CD4-positive, alpha-beta T cell treated with Interleukin-15 for 1 hour (primary cell): ENCODE data around the gene GPRASP2.
"Not testable (repeated sequence)": the region's sequence is repeated elsewhere in the genome, so short reads cannot be mapped to it uniquely, and the experiment has no call there.

Experiments used
- DNase-seq: peaks from one replicate; pipeline ENCODE4 v3.0.0-alpha.2; 2020

Gene GPRASP2

GRCh38 chrX:102712216-102712966, at the start of gene GPRASP2:
TSS of gene GPRASP2 (plus strand) at chrX:102712448. CDS start at chrX:102714870, 2,422 bp downstream.
- no peak for DNase-seq

DNA sequence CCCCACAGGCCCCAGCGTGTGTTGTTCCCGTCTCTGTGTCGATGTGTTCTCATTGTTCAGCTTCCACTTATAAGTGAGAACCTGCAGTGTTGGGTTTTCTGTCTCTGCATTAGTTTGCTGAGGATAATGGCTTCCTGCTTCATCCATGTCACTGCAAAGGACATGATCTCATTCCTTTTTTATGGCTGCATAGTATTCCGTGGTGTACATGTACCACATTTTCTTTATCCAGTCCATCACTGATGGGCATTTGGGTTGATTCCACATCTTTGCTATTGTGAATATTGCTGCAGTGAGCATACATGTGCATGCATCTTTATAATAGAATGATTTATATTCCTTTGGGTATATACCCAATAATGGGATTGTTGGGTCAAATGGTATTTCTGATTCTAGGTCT, 48.4 kb upstream of the GPRASP2 start:
- not testable (repeated sequence) for DNase-seq

DNA sequence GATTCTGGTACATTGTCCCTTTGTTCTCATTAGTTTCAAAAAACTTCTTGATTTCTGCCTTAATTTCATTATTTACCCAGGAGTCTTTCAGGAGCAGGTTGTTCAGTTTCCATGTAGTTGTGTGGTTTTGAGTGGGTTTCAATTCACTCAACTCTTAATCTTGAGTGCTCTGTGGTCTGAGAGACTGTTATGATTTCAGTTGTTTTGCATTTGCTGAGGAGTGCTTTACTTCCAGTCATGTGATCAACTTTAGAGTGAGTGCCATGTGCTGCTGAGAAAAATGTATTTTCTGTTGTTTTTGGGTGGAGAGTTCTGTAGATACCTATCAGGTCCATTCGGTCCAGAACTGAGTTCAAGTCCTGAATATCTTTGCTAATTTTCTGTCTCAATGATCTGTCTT, 45.2 kb upstream of the GPRASP2 start:
- DNase-seq = not testable (repeated sequence)

DNA sequence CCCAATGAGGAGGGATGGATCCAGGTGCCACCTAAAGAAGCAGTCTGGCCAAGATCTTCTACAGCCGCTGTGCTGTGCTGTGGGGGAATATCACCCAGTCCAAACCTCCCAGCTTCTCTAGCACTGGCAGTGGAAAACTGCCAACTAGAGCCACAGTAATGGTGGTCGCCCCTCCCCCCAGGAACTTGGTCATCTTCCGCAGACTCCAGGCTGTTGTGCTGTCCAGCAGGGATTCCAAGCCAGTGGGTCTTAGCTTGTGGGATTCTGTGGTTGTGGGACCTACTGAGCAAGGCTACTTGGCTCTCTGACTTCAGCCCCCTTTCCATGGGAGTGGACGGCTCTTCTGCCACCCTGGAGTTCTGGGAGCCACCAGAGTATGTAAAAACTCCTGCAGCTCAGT, 42.7 kb upstream of the GPRASP2 start:
- DNase-seq = no peak

GRCh38 chrX:102672856-102673255, 39.4 kb upstream of the GPRASP2 start:
- DNase-seq = no peak

DNA sequence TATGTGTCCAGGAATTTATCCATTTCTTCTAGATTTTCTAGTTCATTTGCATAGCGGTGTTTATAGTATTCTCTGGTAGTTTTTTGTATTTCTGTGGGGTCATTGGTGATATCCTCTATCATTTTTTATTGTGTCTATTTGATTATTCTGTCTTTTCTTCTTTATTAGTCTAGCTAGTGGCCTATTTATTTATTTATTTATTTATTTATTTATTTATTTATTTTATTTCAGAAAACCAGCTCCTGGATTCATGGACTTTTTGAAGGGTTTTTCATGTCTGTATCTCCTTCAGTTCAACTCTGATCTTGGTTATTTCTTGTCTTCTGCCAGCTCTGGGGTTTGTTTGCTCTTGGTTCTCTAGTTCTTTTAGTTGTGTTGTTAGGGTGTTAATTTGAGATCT, 34.8 kb upstream of the GPRASP2 start:
- DNase-seq = not testable (repeated sequence)

DNA sequence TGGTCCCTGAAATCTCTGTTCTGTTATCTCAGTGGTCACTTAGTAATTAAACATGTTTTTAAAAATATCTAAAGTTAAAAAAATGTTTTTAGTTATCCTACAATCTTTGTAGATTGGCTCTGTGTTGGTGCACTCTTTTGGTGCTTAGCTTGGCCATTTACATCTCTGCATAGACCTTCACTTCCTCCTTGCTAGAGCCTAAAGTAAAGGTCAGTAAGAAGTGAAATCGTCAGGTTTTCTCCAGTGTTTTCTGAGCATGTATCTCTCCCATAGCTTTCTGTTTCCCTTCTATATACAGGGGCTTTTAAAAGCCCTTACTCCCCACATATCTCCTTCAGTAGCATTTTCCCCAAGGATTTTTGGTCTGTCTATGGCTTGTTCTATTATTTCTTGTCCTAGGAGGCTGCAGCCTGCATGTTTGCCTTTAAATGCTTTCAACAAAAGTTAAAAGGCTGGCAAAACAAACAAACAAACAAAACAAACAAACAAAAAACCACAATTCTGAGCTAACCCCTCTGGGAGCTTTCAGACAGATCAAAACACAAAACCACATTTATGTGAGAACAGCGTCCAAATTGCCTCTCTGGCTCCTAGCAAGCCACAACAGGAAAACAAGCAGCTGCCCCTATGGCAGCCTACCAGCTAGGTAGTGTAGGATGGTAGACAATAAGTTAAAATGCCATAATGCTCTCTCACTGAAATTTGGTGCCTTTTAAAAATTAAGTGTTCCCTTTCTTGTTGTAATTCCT, 27.3 kb upstream of the GPRASP2 start:
- no peak for DNase-seq

GRCh38 chrX:102694749-102695148, 17.5 kb upstream of the GPRASP2 start:
- no peak for DNase-seq

GRCh38 chrX:102696306-102696705, 15.9 kb upstream of the GPRASP2 start:
- DNase-seq = no peak

DNA sequence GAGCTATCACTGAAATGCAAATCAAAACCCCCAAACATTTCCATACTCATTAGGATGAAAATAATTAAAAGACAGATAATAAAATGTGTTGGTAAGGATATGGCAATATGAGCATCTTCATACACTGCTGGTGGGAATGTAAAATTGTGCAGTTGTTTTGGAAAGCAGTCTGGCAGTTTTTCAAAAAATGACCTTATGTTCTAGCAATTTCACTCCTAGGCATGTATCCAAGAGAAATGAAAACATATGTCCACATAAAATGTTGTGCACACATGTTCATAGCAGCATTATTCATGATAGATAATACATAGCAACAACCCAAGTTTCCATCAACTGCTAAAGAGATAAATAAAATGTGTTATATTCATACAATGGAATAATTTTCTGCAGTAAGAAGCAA, 14.8 kb upstream of the GPRASP2 start:
- no peak for DNase-seq

DNA sequence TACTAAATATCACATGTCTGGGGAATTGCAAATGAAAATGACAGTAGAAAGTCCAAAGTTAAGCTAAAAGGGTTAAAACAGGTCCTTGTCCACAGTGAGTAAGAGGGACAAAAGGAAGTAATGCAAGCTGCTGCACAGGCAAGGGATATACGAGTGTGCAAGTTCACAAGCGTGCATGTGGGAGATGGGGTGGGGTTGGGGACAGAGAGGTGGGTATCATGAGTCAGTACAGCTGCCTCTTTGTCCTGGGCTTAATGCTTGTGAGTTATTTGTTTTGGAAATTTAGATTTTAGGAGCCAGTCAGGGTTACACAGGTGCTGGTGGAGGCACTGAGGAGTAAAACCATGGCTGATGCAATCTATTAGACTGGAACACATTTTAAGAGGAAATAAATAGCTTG, 3.3 kb upstream of the GPRASP2 start:
- no peak for DNase-seq

DNA sequence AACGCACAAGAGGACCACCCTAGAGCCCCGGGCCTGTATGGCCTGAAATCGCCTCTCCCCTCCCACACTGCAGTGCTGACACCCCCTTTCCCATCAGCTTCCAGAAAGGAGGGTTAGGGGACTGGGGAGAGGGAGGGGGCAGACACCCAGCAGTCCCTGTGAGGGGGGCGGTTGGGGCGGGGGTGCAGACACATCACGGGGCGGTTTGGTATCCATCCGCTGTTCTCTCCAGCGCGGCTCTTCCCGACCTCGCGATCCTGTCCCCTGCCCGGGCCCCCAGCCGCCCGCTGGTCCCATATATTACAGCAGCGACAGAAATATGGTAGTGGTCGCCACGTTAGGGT, 404 bp upstream of the GPRASP2 start:
- DNase-seq = no peak

DNA sequence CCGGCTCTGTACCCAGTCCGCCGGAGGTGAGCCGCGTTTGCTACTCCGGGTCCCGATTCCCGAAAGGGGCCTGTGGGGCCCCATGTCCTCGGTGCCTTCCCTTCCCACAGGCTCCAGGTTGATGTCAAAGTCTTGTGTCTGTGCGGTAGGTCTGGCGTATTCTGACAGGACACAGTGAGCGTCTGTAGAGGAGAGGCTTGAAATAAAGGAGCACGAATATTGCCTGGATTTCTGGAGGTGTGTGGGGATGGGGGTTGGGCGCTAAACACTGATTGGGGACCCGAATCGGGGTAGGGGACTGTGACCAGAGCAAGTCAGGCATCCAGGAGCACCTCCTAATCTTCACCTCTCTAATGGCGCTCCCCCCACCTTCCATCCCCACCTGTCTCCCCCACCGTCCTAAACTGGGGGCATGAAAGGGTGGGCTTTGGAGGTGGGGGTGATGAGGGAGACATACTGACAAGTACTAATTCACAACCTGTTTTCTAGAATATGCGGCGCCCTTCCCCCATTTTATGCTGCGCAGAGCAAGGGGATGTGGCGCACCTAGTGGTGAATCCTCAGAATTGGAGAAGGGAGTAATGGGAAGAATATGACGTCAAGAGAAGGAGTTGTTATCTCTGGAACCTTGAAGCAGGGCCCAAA, 855 bp downstream of the GPRASP2 start:
- no peak for DNase-seq

GRCh38 chrX:102714994-102715393, 2.7 kb downstream of the GPRASP2 start:
- DNase-seq = no peak

GRCh38 chrX:102715967-102716366, 3.7 kb downstream of the GPRASP2 start:
- DNase-seq = no peak

GRCh38 chrX:102720237-102721168, 8.3 kb downstream of the GPRASP2 start, which contains the start of gene GPRASP3:
TSS of gene GPRASP3 (plus strand) at chrX:102720743. CDS start at chrX:102748996, 28,253 bp downstream.
- DNase-seq = peak; percentile 72

DNA sequence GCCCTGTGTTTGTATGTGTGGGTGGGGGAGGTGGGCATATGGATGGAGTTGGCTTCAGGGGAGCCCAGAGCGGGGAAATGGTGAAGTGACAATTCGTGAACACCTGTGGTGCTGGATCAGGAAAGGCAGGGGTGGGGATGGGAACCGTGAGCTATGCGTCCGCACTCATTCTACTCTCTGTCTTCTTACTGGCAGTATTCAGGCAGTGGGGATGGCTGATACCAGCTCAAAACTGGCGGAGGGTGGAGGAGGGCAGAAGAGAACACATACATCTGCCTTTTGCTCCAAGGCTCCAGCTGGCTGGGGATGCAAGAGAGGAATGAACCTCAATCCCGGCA, 8.9 kb downstream of the GPRASP2 start:
- DNase-seq = not testable (repeated sequence)

- DNase-seq = no peak
Measured at GRCh38 chrX:102723456-102723855, 11.2 kb downstream of the GPRASP2 start.

- DNase-seq = no peak
Measured at GRCh38 chrX:102727761-102728160, 15.5 kb downstream of the GPRASP2 start.

DNA sequence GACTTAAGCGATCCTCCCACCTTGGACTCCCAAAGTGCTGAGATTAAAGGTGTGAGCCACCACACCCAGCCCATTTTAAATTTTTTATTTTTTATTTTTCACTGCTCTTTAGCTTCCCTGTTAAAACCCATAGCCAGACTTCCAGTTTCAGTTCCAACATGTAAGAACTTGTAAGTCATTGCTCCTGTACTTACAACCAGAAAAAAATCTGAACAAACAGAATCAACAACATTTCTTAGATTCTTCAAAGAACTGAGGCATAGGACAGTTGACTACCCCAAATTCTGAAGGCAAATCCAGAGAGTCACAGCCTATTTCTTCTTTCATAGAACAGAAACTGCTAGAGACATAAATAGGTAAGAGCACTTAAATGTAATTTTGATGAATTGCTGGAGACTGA, 16.4 kb downstream of the GPRASP2 start:
- no peak for DNase-seq

- DNase-seq = no peak
Measured at GRCh38 chrX:102739657-102740056, 27.4 kb downstream of the GPRASP2 start.

DNA sequence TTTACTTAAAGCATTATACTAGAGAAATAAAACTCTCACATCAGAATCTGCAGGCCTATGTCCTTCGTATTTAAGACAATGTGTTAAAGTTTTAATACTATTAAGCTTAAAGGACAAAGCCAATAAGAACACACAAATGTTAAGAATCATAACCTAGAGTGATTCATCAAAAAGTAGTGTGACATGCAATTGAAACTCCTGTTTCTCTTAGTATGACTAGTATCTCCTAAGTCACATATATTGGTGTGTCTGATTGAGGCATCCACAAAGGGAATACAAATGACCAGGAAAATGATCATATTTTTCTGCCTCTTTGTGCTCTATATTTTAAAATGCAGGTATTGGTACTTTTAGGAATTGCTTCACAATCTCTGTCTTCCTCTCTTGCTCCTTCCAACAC, 32.1 kb downstream of the GPRASP2 start:
- DNase-seq = no peak

GRCh38 chrX:102745513-102745856, 33.2 kb downstream of the GPRASP2 start:
- no peak for DNase-seq
